Osteocyte (in vitro differentiated cells): Measurements from ENCODE around the gene GRIN3B. TPM values are rescaled to one million over a fixed set of nuclear protein-coding genes. Genes with fewer than 3 reads are reported as not detected.
A peak's percentile ranks its signal among the peaks of the same experiment; 100 is the strongest.

Experiments
- DNase-seq: peaks from one replicate; pipeline ENCODE4 v3.0.0; 2021; ENCODE audit warnings: mixed read lengths; ENCODE audit not compliant: unreplicated experiment; ENCODE audit errors: extremely low spot score
- H3K27ac Mint-ChIP-seq: one replicate; pipeline ENCODE4 v1.8.0; 2021; ENCODE audit warnings: mild to moderate bottlenecking, mixed read lengths; ENCODE audit not compliant: unreplicated experiment
- H3K27me3 Mint-ChIP-seq: one replicate; pipeline ENCODE4 v1.8.0; 2021; ENCODE audit warnings: mixed read lengths; ENCODE audit not compliant: unreplicated experiment
- H3K36me3 Mint-ChIP-seq: one replicate; pipeline ENCODE4 v1.8.0; 2021; ENCODE audit warnings: mixed read lengths; ENCODE audit not compliant: unreplicated experiment
- H3K4me1 Mint-ChIP-seq: one replicate; pipeline ENCODE4 v1.8.0; 2021; ENCODE audit warnings: mixed read lengths; ENCODE audit not compliant: unreplicated experiment
- H3K4me3 Mint-ChIP-seq: one replicate; pipeline ENCODE4 v1.8.0; 2021; ENCODE audit warnings: mild to moderate bottlenecking, moderate library complexity, mixed read lengths; ENCODE audit not compliant: unreplicated experiment
- H3K9me3 Mint-ChIP-seq: one replicate; pipeline ENCODE4 v1.8.0; 2021; ENCODE audit warnings: mixed read lengths; ENCODE audit not compliant: unreplicated experiment
- total RNA-seq: library from RNA; stranded (reverse); gene quantifications from 2 replicates; pipeline ENCODE4 v1.2.1, GENCODE V29; 2021
- TF ChIP-seq, protein P1 (sequence below): fragments of 200-600 bp; sonication (generic); IDR thresholded peaks from 2 replicates; pipeline ENCODE4 v1.5.0; 2021; ENCODE audit warnings: antibody characterized with exemption, mild to moderate bottlenecking, moderate library complexity

Gene GRIN3B
- total RNA-seq, 1 donor from 2014 or later: 0.46 TPM

DNA sequence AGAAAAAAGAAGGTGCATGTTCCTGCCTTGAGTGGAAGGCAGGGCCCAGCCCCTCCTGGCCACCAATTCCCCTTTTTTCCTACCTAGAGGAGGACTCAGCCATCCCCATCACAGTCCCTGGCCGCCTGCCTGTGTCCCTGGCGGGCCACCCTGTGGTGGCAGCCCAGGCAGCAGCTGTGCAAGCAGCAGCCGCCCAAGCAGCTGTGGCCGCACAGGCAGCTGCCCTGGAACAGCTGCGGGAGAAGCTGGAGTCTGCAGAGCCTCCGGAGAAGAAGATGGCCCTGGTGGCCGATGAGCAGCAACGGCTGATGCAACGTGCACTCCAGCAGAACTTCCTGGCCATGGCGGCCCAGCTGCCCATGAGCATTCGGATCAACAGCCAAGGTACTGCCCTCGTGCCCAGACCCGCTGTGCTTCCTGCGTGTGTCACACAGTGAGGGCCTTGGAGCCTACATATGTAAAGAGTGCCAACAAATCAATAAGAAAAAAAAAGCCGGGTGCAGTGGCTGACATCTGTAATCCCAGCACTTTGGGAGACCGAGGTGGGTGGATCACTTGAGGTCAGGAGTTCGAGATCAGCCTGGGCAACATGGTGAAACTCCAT, 33.6 kb upstream of the GRIN3B start:
- Mint-ChIP-seq H3K27me3 (no peaks in the 10 kb centered on the region), H3K9me3 (peaks cover 4% of the 10 kb centered on the region), H3K4me3 (no peak overlapping the region), H3K4me1 (peaks cover 18% of the 10 kb centered on the region), H3K36me3 (peaks cover 32% of the 10 kb centered on the region), H3K27ac (no peak overlapping the region)
- no peak for DNase-seq
- TF ChIP-seq, protein P1, sequence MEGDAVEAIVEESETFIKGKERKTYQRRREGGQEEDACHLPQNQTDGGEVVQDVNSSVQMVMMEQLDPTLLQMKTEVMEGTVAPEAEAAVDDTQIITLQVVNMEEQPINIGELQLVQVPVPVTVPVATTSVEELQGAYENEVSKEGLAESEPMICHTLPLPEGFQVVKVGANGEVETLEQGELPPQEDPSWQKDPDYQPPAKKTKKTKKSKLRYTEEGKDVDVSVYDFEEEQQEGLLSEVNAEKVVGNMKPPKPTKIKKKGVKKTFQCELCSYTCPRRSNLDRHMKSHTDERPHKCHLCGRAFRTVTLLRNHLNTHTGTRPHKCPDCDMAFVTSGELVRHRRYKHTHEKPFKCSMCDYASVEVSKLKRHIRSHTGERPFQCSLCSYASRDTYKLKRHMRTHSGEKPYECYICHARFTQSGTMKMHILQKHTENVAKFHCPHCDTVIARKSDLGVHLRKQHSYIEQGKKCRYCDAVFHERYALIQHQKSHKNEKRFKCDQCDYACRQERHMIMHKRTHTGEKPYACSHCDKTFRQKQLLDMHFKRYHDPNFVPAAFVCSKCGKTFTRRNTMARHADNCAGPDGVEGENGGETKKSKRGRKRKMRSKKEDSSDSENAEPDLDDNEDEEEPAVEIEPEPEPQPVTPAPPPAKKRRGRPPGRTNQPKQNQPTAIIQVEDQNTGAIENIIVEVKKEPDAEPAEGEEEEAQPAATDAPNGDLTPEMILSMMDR: no peak

DNA sequence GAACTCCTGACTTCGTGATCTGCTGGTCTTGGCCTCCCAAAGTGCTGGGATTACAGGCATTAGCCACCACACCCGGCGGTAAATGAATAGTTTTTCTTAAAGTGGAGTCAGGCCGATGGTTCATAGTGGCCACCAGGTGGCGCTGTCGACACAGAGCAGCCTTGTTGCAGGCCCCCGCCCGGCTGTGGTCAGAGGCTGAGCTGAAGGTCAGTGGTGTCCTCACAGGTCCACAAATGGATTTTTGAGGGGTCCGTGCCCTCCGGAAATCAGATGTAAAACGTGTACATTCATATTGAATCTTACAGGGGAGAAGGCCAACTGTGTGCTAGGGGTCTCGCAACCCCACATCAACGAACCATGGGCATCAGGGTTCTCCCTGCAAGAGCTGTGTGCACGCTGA, 29.5 kb upstream of the GRIN3B start:
- DNase-seq: no peak
- H3K4me3 Mint-ChIP-seq: no peak overlapping the region
- TF ChIP-seq, protein P1: peak; percentile 64

DNA sequence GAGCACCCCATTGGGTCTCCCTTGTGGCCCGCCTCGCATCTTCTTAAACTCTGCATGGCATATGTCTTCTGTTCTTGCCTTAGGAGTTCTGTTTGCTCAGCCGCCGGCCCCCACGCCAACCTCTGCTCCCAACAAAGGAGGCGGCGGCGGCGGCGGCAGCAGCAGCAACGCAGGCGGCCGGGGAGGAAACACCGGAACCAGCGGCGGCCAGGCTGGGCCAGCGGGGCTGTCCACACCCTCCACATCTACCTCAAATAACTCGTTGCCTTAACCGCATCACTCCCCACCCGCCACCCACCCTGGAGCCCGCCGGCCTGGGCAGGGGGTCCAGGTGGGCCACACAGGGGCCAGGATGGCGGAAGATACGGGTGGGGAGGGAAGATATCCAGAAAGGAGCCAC, 28.4 kb upstream of the GRIN3B start:
- H3K27me3 Mint-ChIP-seq: no peaks in the 10 kb centered on the region
- peaks cover 28% of the 10 kb centered on the region for H3K36me3 Mint-ChIP-seq
- peaks cover 4% of the 10 kb centered on the region for H3K9me3 Mint-ChIP-seq
- no peak overlapping the region for H3K4me3 Mint-ChIP-seq
- TF ChIP-seq, protein P1: no peak
- DNase-seq: no peak
- H3K4me1 Mint-ChIP-seq: no peaks in the 10 kb centered on the region
- H3K27ac Mint-ChIP-seq: no peak overlapping the region

More for the DNA sequence above, 29.5 kb upstream of the GRIN3B start:
- H3K36me3 Mint-ChIP-seq: peaks cover 32% of the 10 kb centered on the region
- H3K9me3 Mint-ChIP-seq: peaks cover 4% of the 10 kb centered on the region
- no peaks in the 10 kb centered on the region for H3K4me1 Mint-ChIP-seq
- no peak overlapping the region for H3K27ac Mint-ChIP-seq
- no peaks in the 10 kb centered on the region for H3K27me3 Mint-ChIP-seq

DNA sequence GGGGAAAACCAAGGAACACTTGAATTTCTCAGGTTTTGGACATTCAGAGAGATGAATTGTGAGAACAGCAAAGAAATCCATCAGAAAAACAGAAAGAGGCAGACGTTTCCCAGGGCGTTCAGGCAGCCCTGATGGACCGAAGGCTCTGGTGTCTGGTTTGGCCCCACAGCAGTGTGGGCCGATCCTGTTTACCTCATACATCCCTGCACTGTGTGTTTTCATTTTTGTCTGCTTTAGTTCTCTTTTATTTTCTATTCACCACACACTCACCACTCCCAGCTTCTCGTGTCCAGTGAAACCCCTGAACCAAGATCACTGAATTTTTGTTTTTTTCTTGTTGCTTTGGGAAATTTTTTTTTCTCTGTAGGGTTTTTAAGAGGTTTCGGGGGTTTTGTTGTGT, 27.9 kb upstream of the GRIN3B start:
- no peaks in the 10 kb centered on the region for H3K27me3 Mint-ChIP-seq
- peaks cover 26% of the 10 kb centered on the region for H3K36me3 Mint-ChIP-seq
- no peak overlapping the region for H3K4me3 Mint-ChIP-seq
- TF ChIP-seq, protein P1: no peak
- no peak for DNase-seq
- no peaks in the 10 kb centered on the region for H3K4me1 Mint-ChIP-seq
- no peak overlapping the region for H3K27ac Mint-ChIP-seq
- H3K9me3 Mint-ChIP-seq: peaks cover 4% of the 10 kb centered on the region

DNA sequence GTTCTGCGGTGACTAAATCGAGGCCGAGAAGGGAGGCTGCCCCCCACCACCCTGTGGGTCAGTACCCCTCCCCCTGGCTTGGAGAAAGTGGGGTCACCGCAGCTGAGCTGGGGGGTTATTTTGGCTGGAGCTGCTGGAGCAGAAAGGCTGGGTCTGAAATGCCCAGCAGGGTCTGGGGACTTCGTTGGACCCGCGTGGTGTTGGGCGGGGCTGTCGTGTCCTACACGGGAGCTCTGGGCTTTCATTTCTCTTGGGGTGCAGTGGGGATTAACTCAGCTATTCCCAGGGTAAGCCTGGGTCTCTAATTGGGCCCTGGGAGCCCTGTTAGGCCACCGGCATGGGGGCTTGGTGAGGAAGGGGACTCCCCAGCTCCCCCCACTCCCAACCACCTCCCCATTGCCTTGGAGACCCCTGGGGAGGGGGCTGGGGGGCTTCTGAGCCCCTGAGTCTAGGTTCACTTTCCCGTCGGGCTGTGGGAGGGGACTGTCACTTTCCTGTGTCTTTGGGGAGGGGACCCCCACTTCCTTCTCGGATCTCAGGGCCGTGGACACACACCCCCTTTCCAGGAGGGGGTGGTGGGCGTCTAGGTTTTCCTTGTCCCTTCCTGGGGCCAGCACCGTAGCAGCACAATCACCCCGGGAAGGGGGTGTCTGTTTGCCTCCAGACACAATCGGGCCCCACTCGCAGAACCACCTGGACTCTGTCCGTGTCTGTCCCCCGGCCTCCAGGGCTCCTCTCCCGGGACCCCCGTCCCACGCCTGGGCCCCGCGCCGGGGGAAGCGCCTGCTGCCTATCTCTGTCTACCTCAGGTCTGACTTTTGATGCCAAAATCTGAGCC, 26.3 kb upstream of the GRIN3B start:
- peaks cover 17% of the 10 kb centered on the region for H3K36me3 Mint-ChIP-seq
- no peak overlapping the region for H3K27ac Mint-ChIP-seq
- DNase-seq: no peak
- H3K4me3 Mint-ChIP-seq: no peak overlapping the region
- H3K9me3 Mint-ChIP-seq: peaks cover 4% of the 10 kb centered on the region
- H3K4me1 Mint-ChIP-seq: no peaks in the 10 kb centered on the region
- TF ChIP-seq, protein P1: no peak
- H3K27me3 Mint-ChIP-seq: no peaks in the 10 kb centered on the region
